DMS53 treated with DMSO at 0.1 percent for 48 hours (cell line): ENCODE results near the gene TLCD3A.
"Not testable (repeated sequence)": the region's sequence is repeated elsewhere in the genome, so short reads cannot be mapped to it uniquely, and the experiment has no call there.

Source experiments
- DNase-seq: peaks from one replicate; lab custom pipeline; 2025; ENCODE audit not compliant: unreplicated experiment; lab: John Stamatoyannopoulos, UW

The TLCD3A gene

DNA sequence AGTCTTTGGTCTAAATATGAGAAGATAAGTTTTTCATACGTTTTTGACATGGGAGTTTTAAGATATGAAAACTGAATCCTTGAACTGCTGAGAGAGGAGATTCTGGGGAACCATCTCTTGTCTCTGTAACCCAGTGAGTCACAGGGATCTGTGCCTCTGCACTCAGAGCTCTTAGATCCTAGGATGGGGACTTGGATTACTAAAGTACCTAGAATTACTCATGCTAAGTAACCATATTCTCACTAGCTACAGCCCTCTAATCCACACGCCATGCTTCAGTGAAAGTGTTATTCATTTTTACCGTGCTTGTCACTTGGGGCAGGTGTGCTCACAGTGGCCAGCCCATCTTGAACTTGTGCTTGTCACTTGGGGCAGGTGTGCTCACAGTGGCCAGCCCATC lies 51.7 kb downstream of the TLCD3A start:
- peak; percentile 4 for DNase-seq

- DNase-seq: not testable (repeated sequence)
These were observed 53.5 kb downstream of the TLCD3A start for GRCh38 chr17:785901-786300.

DNA sequence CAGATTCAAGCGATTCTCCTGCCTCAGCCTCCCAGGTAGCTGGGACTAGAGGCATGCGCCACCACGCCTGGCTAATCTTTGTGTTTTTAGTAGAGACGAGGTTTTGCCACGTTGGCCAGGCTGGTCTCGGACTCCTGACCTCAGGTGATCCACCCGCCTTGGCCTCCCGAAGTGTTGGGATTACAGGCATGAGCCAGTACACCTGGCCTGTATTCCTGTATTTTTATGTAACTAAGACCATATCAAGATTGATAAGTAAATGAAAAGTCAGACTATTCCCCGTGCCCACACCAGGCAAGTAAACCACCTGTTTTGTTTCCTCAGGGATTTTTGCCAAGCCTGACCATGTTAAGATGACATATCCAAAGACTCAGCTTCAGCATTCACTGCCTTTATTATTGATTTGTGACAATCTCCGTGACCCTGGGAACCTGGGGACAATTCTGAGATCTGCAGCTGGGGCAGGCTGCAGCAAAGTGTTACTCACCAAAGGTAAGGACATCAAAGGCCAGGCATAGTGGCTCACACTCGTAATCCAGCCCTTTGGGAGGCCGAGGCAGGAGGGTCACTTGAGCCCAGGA lies 55.3 kb downstream of the TLCD3A start:
- no peak for DNase-seq

DNA sequence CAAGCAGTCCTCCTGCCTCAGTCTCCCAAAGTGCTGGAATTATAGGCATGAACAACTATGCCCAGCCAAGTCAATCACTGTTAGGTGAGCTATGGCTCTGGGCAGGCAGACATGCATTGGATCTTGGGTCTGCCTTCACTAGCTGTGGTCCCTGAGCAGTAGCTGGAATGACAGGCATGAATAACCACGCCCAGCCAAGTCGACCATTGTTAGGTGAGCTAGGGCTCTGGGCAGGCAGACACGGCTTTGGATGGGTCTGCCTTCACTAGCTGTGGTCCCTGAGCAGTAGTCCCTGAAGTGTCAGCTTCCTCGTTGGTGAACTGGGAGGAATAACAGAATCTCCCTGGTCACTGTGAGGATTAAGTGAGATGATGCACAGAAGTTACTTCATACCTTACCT lies 56.2 kb downstream of the TLCD3A start:
- DNase-seq: no peak

DNA sequence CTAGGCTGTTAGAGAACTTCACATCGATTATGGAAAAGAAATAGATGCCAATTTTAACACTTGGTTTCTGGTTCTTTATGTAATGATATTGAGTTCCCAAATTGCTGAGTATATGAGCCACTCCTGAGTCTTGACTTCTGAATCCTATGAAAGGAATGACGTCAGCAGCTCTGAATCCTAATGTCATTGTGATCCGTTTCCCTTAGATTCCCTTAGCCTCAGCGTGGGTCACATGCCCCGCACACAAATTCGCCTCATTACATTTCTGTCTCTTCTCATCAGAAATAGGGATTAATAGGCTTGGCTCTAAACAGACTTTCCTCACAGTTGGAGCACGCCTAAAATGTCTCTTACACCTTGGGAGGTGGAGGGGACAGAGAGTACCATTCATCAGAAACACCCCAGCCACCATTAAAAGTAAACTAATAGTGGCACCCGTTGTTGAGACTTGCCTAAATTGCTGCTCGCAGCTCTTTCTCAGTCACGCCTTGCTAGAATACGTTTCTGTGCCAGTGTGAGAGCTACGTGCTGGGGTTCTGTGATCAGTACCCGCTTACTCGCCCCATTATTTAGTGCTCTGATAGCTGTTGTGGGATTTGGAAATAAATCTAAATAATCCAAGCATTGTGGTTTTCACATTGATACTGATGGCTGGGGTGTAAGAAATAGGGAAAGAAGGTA lies 56.9 kb downstream of the TLCD3A start:
- no peak for DNase-seq

DNA sequence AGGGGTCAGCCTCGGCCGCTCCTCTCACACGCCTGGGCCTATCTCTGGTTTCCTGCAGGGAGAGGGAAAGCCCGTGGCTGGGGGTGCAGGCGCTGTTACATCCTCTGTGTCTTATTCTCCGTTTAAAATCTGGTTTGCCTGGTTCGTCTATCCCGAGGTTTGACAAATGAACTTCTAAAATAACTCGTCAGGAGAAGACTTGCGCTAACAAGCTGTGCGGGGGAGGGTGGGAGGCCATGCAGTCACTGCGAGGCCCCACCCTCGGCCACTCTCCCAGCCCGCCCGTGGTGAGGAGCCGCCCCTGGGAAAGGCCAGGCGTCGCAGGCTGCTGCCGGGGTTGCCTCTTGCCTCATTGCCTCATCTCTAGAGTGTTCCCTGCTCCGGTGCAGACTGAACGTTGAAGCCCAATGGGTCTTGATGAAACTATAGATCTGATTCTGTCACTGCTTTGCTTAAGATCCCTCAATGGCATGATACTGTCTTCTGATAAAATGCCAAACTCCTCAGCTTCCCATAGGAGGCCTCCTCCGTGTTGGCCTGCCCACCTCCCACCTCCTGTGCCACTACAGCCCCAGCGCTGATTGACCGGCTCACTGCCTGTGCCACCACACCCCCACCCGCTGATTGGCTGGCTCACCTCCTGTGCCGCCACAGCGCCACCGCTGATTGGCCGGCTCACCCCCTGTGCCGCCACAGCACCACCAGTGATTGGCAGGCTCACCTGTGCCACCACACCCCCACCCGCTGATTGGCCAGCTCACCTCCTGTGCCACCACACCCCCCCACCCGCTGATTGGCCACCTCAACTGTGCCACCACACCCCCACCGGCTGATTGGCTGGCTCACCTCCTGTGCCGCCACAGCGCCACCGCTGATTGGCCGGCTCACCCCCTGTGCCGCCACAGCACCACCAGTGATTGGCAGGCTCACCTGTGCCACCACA lies 57.8 kb downstream of the TLCD3A start:
- DNase-seq: not testable (repeated sequence)

- DNase-seq: not testable (repeated sequence)
These were observed 58.5 kb downstream of the TLCD3A start for GRCh38 chr17:790874-791247.

DNA sequence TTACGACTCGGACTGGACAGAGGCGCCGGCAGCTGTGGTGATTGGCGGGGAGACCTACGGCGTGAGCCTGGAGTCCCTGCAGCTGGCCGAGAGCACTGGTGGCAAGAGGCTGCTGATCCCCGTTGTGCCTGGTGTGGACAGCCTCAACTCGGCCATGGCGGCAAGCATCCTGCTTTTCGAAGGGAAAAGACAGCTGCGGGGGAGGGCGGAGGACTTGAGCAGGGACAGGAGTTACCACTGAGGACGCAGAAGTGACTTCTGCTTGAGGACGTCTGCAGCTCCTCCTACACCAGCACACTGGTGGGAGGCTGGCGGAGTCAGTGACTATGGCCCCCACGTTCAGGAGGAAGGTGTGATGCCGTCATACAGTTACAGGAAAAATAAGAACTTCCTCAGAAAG lies 59.4 kb downstream of the TLCD3A start:
- DNase-seq: no peak

GRCh38 chr17:792277-792676 lies 59.9 kb downstream of the TLCD3A start:
- DNase-seq: no peak
